Stimulated activated CD4-positive, alpha-beta T cell treated with anti-CD3 and anti-CD28 coated beads, Interleukin-15, amount 100 ng/mL, for 1 hour (primary cell): ENCODE measurements around the gene NHLRC2.

ENCODE experiments used
- DNase-seq, 2 donors: peaks; one replicate each; pipeline ENCODE4 v3.0.0-alpha.2; 2020; ENCODE audit warnings: low read depth in 1 of 2, low spot score in 1 of 2

NHLRC2 gene

DNA sequence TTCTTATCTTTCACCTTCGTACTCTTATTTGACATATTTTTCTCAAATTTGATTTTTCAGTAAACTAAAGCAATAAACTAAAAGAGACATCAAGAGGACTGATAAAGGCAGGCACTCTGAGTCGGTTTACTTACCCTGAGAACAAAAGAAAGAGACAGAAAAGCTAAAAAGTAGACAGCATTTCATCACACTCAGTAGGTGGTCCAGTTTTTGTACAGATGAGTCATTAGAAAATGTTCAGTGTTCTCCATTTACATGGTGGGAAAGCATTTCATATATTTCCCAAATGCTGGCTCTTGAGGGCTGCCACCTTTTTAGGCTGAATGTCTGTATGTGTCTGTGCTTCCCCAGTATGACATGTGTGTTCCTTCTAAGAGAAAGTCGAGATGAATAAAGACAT is 52.7 kb downstream of the NHLRC2 start:
- DNase-seq, result no peak

DNA sequence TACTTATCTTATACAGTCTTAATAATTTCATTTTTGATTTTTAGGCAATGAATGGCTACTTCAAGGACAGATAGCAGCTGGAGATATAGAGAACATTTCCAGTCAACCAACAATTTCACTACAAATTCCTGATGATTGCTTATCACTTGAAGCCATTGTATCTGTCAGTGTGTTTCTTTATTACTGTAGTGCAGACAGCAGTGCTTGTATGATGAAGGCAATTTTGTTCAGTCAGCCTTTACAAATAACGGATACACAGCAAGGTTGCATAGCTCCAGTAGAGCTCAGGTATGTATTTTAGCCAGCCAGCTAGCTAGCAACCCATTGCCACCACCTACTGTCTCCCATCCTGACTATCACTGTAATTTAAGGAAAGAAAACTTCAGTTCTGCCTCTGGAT is 53.8 kb downstream of the NHLRC2 start:
- no peak for DNase-seq

DNA sequence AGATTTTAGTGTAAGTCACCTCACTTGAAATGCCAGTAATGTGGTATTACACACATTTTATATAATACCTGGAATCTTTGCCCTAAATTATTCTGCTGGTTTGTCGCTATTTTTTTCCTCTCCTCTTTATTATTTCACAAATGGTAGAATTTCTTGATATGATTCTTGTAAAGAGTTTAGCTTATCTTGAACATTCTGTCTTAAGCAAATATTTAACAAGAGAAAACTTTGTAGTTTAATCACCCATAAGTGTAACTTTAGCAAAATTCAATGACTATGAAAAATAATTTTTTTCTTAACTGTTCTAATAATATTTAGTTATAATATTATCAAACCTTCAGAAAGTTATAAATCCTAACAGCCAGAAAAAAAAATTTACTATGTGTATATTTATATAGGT is 56.7 kb downstream of the NHLRC2 start:
- DNase-seq, result no peak

DNA sequence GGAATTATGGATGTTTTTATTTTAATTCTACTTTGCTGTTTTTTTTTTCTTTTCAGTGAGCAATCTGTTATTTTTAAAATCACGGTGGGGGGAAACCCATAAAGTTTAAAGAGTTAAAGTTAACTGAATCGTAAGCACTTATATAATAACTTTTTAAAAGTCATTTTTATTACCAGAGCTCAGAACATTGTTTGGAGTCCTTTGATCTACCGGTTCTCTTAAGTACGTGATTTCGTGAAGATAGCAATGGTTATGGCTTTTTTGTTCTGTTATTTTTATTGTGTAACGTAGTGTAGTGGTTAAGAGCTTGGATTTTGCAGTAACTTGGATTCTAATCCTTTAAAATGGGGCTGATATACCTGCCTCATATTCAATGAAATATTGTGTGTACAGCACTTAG is 57.4 kb downstream of the NHLRC2 start:
- DNase-seq, result no peak

DNA sequence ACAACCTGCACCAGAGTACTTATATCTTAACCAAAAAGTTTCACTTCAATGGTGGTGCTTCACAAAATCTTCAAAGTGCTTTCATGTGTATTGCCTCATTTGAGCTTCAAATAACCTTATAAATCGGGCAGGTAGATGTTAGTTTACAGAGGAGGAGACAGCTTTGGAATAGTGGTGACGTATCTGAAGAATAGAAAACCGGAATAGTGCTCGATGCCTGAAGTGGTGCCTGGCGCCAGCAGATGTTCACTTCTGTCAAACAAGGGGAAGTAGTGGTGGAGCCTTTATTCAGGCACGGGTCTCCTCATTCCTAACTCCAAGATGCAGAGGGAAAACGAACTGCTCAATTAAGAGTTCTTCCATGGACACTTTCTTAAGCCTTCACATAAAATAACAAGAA is 58.1 kb downstream of the NHLRC2 start:
- no peak for DNase-seq

DNA sequence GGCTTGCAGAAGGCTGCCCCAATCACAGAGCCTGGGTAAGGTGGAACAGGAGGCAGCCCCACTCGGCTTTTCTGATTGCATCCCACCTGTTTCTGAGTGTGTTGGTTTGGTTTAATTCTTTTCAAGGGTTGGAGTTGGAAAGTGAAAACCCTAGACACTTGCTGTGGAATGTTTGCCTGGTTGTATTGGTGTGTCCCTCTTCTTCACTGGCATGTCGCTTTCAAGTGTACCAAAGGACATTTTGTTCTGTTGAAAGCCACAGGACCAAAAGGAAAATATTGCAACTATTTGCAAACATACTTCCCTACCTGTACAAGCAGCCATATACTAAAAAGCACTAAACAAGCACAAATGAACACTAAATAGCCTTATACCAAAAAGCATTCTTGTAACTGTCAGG is 60.5 kb downstream of the NHLRC2 start:
- no peak for DNase-seq

DNA sequence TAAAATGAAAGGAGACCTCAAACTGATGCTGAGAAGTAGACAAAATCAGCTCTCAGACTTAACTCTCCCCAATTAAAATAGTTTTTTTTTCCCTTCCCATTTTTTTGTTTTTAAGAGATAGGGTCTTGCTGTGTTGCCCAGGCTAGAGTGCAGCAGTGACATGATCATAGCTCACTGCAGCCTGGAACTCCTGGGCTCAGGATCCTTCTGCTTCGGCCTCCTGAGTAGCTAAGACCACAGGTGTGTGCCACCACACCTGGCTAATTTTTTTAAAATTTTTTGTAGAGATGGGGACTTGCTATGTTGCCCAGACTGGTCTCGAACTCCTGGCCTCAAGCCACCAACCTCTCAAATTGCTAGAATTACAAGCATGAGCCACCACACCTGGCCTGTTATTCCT is 61.1 kb downstream of the NHLRC2 start:
- DNase-seq, result no peak

DNA sequence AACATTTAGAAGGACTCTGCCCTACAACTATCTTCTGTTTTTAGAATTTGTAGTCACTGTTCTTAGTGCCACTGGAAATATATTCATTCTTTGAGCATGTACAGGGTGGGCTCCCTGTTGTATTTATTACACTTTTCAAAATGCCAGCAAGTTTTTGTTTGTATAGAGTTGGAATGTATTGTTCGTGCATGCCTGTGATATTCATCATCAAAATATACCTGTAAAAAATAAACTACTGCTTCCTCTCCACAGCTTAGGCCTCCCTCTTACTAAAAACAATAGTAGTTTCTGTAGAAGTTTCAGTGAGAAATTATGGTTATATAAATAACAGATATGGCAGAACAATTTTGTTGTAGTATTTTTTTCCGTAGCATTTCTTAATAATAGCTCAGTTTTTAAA is 61.6 kb downstream of the NHLRC2 start:
- DNase-seq, result no peak

DNA sequence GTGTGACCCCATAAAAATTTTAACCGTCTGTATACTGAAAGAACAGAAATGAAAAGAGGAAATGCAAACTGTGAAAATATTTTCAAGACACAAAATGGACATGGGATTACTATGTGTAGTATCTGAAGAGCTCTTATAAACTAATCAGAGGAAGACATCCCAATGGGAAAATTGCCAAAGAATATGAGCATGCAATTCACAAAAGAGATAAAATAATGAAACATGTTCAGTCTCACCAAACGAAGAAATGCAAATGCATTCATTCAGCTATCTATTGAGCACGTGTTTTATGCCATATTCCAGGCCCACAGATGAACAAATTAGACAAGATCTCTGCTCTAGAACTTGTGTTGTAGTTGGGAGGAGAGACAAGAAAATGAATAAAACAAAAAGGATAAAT is 63.2 kb downstream of the NHLRC2 start:
- no peak for DNase-seq

DNA sequence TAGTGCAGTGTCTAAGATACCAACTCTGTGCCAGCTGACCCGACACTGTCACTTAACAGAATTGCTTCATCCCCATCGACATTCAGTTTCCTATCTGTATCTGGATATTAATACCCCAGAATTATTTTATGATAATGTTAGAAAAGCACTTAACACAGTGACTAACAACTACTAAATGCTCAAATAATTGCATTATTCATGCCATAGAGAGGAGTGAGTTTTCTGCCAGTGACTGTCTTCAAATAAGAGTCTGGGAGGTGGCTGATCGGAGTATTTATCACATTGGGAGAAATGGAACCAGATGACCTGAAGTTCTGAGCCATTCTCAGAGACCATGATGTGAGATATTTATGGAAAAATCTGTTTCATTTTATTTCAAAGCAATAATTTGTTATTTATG is 65.7 kb downstream of the NHLRC2 start:
- no peak for DNase-seq

DNA sequence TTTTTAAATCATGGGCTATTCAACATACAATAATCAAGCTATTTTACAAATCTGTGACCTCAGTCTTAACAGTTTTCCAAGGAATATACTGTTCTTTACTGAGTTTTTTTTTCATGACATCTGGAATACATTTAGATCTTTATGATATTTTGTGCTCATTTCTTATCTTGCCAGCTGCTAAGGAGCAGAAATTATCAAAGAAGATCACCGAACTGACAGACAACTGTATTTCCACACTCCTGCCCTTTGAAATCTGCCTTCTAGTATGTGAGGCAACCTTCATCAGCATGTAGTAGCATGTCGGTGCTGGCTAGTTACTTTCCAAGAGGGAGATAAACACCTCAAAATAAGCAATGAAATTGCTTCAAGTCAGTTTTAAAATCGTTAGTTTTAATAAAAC is 66.4 kb downstream of the NHLRC2 start:
- no peak for DNase-seq

DNA sequence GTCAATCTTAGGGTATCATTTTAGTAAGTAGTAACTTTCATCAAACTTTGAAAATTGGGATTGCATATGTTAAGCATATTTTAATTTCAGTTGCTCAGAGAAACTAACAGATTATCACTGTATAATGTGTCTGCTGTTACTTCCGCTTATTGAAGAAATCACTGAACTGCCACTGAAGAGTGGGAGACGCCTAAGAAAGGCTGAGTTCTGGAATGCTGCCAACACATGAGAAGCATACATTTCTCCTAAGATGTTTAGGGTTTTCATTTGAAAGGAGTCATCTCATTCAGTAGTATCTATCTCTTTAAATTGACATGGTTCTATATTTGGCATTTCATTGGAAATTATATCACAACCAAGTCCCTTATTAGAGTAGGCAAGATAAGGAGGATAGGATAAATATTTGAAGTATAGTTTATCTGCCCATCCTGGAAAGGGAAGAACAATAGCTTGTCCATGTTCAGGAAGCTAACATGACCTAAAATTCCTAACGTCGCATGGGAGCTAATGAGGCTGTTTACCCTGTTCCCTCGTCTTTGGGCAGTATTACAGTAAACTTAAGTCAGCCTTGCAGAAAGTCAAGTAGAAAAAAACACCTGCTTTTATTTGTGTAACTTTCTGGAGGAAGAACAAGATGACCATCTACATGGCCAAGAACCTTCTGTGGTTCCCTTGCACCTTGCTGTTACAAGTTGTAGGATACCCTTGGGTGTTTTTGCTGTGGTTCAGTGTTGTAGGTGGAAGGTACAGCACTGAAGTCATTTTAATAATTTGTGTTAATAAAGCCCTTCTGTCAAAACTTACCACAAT is 67.3 kb downstream of the NHLRC2 start:
- DNase-seq, result no peak

DNA sequence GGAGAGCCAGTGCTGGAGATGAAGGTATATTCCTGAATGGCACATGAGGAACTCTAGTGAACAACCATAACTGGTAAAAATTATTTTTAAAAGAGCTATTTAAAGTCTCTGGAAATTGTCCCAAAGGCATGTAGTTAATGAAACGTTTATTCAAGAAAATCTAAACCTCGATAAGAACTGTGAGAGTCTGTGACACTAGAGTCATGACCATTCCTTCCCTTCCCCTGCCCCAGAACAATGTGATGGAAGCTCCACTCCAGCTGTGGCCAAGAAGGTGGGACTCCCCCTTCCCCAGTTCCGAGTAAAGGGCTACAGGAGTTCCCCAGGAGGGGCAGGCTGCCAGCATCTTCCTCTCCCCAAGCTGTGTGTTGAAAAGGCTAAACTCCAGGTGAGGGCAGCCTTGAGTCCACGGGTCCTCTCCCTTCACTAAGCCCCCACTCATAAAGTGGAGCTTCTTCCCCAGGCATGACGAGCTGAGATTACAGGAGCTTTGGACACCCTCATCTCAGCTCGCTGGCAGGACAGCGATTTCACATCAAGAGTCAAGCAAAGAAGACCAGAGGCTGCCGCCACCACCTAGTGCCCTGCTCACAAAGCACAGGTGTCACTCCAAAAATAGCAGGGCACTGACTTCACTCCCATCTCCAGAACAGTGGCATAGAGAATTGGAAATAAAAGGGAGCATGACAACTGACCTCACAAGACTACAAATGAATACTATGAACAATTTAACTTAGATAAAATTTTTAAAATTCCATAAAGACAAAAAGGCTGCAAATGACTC is 68.5 kb downstream of the NHLRC2 start:
- no peak for DNase-seq

DNA sequence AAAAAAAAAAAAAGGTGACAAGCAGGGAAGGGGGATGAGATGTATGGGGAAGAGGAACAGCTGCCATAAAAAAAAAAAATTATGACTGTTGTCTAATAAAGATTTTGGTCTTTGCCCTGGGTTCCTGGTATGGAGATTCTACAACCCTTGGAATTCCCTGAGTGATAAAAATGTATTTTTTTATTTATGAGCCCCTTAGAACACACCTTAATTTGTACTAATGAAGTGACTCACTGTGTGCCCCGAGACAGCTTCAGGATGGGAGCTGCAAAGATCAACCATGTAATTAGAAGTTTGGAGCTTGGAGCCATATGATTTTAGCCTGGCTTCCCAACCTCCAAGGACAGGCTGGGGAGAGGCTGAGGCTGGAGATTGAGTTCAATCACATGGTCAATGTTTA is 69.7 kb downstream of the NHLRC2 start:
- no peak for DNase-seq

DNA sequence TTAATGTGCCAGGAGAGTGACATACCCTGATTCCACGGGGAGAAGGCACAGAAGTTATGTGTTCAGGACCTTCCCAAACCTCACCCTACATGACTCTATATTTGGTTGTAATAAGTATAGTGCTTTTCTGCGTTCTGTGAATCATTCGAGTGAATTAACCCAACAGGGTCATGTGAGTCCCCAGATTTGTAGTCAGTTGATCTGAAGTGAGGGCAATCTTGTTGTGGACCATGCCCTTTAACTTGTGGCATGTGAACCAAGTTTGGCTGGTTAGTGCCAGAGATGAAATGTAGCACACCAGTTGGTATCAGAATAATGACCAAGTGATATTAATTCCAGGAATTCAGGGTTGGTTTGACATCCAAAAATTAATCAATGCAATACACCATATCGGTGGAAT is 70.2 kb downstream of the NHLRC2 start:
- DNase-seq, result no peak

DNA sequence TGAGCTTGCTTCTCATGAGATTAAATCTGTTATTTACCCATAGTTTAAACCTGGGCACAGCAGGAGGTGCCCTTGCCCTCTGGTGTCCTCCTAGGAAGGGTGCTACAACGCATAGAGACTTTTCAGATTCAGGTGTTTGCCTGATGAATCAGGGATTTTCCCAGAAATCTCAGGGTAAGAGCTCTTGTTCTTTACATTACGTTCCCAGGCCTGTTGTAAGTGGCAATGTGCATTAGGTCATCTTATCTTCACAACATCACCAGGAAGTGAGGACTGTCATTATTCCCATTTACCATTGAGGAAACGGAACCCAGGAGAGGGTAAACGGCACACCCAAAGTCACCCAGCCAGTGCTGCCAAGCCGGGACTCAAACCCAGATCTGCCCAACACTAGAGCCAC is 73.0 kb downstream of the NHLRC2 start:
- DNase-seq, result no peak

DNA sequence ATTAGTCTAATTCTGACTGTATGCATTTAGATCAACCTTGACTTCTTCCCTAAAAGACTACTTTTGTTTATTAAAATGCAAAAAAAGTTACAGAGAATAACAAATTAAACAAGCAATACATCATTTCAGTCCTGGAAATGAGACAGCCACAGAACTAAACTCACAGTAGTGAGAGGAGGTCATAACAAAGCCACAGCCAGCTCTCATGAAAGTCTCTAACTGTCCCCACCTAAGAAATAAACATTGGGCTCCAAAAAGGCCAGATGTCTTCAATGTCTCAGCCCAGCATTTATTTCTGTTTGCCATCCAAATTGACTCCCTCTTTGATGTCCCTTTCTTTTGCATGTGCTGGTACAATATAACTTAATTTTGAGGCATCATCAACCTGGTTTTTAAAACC is 74.4 kb downstream of the NHLRC2 start:
- no peak for DNase-seq

DNA sequence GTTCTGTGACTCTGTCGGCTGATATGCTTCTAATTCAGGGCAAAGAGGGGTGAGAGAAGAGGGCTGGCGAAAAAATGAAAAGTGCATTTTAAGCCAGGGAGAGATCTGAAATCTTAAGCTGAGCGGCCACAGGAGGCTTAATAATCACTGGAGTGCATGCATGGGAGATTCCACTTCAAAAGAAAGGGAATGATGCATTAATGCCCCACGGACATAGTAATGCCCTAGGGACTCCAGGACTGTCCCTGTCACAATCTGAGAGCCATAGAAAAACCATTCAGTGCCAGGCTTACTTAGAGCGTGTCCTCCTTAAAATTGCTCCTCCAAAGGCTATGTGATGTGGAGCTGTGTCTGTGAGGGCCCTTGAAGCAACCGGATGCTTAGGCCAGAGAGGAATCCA is 75.1 kb downstream of the NHLRC2 start:
- no peak for DNase-seq

DNA sequence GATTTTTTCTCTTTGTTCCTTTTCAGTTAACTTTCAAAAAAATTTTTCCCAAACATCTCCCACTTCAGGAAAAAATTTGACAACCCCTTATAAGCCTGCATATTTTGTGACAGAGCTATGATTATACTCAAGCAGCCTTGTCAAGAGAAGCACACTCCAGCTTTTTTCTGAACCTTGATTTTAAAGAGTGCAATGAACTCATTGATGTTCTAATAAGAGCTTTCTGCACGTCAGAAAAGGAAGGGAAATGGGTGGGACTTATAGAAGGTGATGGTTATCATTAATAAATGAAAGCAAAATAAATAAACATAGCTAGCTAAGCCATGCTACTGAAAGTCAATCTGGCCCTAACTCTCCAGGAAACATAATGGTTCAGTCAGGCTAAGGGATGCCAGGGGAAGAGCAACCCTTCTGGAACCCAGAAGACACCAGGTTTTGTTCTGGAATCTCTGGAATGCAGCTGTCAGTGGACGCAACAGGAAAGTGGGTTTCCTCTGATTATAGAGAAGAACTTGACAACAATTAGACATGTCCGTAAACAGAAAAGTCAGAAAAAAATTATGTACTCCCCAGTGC is 76.1 kb downstream of the NHLRC2 start:
- no peak for DNase-seq

DNA sequence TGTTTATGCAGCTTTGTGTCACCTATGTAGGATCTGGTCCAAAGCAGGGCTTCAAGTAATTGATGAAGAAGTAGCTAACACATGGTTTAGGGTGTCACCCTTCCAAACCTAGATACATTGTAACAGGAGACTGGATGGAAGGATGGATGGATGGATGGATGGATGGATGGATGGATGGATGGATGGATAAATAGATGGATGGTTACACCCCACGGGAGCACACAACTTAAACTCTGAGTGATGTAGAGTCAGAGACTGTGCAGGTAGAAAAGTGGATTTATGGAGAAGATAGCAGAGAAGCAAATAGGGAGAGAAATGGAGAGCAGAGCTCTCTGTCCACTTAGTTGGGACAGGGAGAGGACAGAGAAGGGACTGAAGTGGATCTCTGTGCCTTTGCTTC is 78.4 kb downstream of the NHLRC2 start:
- no peak for DNase-seq

DNA sequence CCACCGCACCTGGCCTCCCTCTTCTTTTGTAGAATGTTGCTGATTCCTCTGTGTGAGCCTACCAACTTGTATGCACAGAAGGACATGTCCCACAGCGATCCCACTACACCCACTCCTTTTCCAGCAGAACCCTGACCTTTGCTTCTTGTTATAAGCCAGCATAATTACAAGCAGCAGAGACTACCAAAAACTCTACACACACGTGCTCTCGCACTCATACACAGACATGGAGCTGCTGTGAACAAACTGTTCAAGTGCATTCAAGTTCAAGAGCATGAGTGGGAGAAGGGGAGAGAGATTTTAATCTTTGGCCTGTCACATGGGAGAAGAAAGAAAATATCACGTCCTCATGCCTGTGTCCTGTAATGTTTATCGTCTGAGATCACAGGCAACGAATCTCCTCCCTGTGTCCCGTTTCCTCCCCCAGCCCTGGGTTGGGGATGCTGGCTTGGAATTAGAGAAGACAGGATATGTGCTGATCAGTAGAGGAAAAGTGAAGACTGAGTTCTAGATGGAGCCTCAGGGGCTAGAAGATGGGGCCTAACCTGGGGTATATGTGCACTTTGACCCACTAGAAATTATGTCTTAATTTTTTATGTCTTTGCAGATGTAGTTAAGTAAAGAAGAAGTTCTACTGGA is 79.6 kb downstream of the NHLRC2 start:
- DNase-seq, result no peak

DNA sequence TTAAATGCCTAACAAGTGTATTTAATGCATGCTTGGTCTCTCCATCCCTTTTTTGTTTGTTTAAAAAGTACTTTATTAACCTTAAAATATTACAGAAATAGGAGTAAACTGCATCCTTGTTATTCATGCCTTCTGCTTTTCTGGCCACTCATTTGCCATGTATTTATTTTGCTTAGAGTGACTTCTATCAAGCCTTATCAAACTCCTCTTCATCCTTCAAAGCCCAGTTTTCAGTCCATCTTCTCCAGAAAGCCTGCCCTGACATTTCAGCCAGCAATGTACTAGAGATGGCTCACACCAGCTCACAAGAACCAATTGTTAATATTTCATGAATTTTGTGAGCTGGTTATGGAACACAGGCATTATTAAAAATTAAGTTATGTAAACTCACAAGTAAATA is 82.8 kb downstream of the NHLRC2 start:
- no peak for DNase-seq
